GM23338 (cell line): ENCODE measurements around the gene SORT1. TPM values are rescaled to one million over a fixed set of nuclear protein-coding genes. Genes with fewer than 3 reads are reported as not detected.

ENCODE experiments used
- ATAC-seq: fragments of 200-7000 bp; cut with Tn5 transposase; 3 replicates; pipeline ENCODE4 v1.9.1; 2020
- DNase-seq: peaks from one replicate; pipeline ENCODE4 v3.0.0-alpha.2; 2015; ENCODE audit warnings: low spot score
- H2AFZ ChIP-seq: fragments of 200-600 bp; sonication (generic); 2 replicates; pipeline ENCODE4 v1.8.0; 2016; ENCODE audit warnings: antibody characterized with exemption, mild to moderate bottlenecking, moderate library complexity
- H3F3A ChIP-seq: fragments of 200-600 bp; sonication (generic); replicated peaks from 2 replicates; pipeline ENCODE4 v1.8.0; 2017; ENCODE audit warnings: antibody characterized with exemption, mixed run types, low read depth
- H3K27ac ChIP-seq: fragments of 200-600 bp; sonication (generic); 2 replicates; pipeline ENCODE4 v1.6.1; 2016; ENCODE audit warnings: low read depth
- H3K27me3 ChIP-seq: fragments of 200-600 bp; sonication (generic); 2 replicates; pipeline ENCODE4 v1.8.0; 2016; ENCODE audit warnings: mild to moderate bottlenecking, mixed run types, moderate library complexity; ENCODE audit not compliant: insufficient read depth
- H3K36me3 ChIP-seq: fragments of 200-600 bp; sonication (generic); 2 replicates; pipeline ENCODE4 v1.8.0; 2016; ENCODE audit warnings: mild to moderate bottlenecking; ENCODE audit not compliant: insufficient read depth
- H3K4me1 ChIP-seq: fragments of 200-600 bp; sonication (generic); 2 replicates; pipeline ENCODE4 v1.8.0; 2016; ENCODE audit warnings: mild to moderate bottlenecking, moderate library complexity; ENCODE audit not compliant: insufficient read depth
- H3K4me2 ChIP-seq: fragments of 200-600 bp; sonication (generic); 2 replicates; pipeline ENCODE4 v1.7.1; 2017; ENCODE audit warnings: mixed run types
- H3K4me3 ChIP-seq: fragments of 200-600 bp; sonication (generic); 2 replicates; pipeline ENCODE4 v1.6.1; 2016; ENCODE audit warnings: mixed run types
- H3K79me2 ChIP-seq: fragments of 200-600 bp; sonication (generic); replicated peaks from 2 replicates; pipeline ENCODE4 v1.8.0; 2017; ENCODE audit warnings: mild to moderate bottlenecking; ENCODE audit not compliant: insufficient read depth
- H3K9me2 ChIP-seq: fragments of 200-600 bp; sonication (generic); 2 replicates; pipeline ENCODE4 v1.8.0; 2017; ENCODE audit not compliant: insufficient read depth
- H4K20me1 ChIP-seq: fragments of 200-600 bp; sonication (generic); replicated peaks from 2 replicates; pipeline ENCODE4 v1.8.0; 2017; ENCODE audit warnings: mild to moderate bottlenecking; ENCODE audit not compliant: insufficient read depth
- H3K27ac Mint-ChIP-seq: 2 replicates; pipeline ENCODE4 v1.8.0; 2020; ENCODE audit warnings: inconsistent platforms, mild to moderate bottlenecking, moderate library complexity, mixed read lengths
- H3K27me3 Mint-ChIP-seq: 3 replicates; pipeline ENCODE4 v1.8.0; 2022; ENCODE audit warnings: low read depth, mild to moderate bottlenecking, moderate library complexity, mixed read lengths, inconsistent platforms; ENCODE audit not compliant: insufficient read depth, poor library complexity
- H3K36me3 Mint-ChIP-seq: 3 replicates; pipeline ENCODE4 v1.8.0; 2021; ENCODE audit warnings: low read depth, mild to moderate bottlenecking, inconsistent platforms, moderate library complexity, mixed read lengths
- H3K4me1 Mint-ChIP-seq: 3 replicates; pipeline ENCODE4 v1.8.0; 2020; ENCODE audit warnings: mild to moderate bottlenecking, inconsistent platforms, mixed read lengths
- H3K4me3 Mint-ChIP-seq: 3 replicates; pipeline ENCODE4 v1.8.0; 2021; ENCODE audit warnings: moderate library complexity, mild to moderate bottlenecking, inconsistent platforms, mixed read lengths
- H3K9me3 Mint-ChIP-seq: 3 replicates; pipeline ENCODE4 v1.8.0; 2020; ENCODE audit warnings: moderate library complexity, mild to moderate bottlenecking, inconsistent platforms, mixed read lengths
- CREB1 ChIP-seq: fragments of 250-450 bp; sonication (Bioruptor Pico); IDR thresholded peaks from 2 replicates; pipeline ENCODE4 v1.5.0; 2020; ENCODE audit warnings: low read depth, mild to moderate bottlenecking, moderate library complexity
- EZH2 ChIP-seq: fragments of 200-600 bp; sonication (generic); IDR thresholded peaks from one replicate; pipeline ENCODE4 v1.8.0; 2017; ENCODE audit warnings: antibody characterized with exemption, mild to moderate bottlenecking, low read depth; ENCODE audit not compliant: unreplicated experiment
- EZH2phosphoT487 ChIP-seq: fragments of 200-600 bp; sonication (generic); IDR thresholded peaks from one replicate; pipeline ENCODE4 v1.8.1; 2018; ENCODE audit warnings: antibody characterized with exemption; ENCODE audit not compliant: unreplicated experiment
- JUNB ChIP-seq: IDR thresholded peaks from one replicate; pipeline ENCODE4 v1.6.1; 2016; ENCODE audit warnings: antibody characterized with exemption; ENCODE audit not compliant: unreplicated experiment
- NANOG ChIP-seq: IDR thresholded peaks from 2 replicates; pipeline ENCODE4 v1.6.1; 2016; ENCODE audit warnings: antibody characterized with exemption, borderline replicate concordance
- POLR2AphosphoS5 ChIP-seq: IDR thresholded peaks from 2 replicates; pipeline ENCODE4 v1.6.1; 2016; ENCODE audit warnings: antibody characterized with exemption, low read depth
- ZNF114 ChIP-seq: fragments of 250-450 bp; sonication (Bioruptor Pico); IDR thresholded peaks from 2 replicates; pipeline ENCODE4 v1.5.0; 2020; ENCODE audit warnings: mild to moderate bottlenecking, moderate library complexity
- ZNF331 ChIP-seq: fragments of 250-450 bp; sonication (Bioruptor Pico); IDR thresholded peaks from 2 replicates; pipeline ENCODE4 v1.5.0; 2020; ENCODE audit warnings: low read depth, mild to moderate bottlenecking, moderate library complexity
- polyA plus RNA-seq: library from polyadenylated mRNA; unstranded; fragments of >200 nt; fragmentation: Nextera tagmentation; extraction: Ambion mirVana; gene quantifications from 2 replicates; pipeline ENCODE4 v1.2.1, GENCODE V29; 2016
- total RNA-seq: library from RNA; depleted of rRNA; stranded (reverse); fragments of >200 nt; shearing (Covaris generic); gene quantifications from 2 replicates; pipeline ENCODE4 v1.2.3, GENCODE V29; 2014
- TF ChIP-seq, protein P1 (sequence below): IDR thresholded peaks from 2 replicates; pipeline ENCODE4 v1.6.1; 2016; ENCODE audit warnings: antibody characterized with exemption
- TF ChIP-seq, protein P2 (sequence below): IDR thresholded peaks from one replicate; pipeline ENCODE4 v1.6.1; 2018; ENCODE audit warnings: antibody characterized with exemption; ENCODE audit not compliant: unreplicated experiment
- TF ChIP-seq, protein P3 (sequence below): fragments of 250-450 bp; sonication (Bioruptor Pico); IDR thresholded peaks from 2 replicates; pipeline ENCODE4 v1.5.0; 2020; ENCODE audit warnings: mild to moderate bottlenecking, moderate library complexity

SORT1 gene
- total and polyA plus RNA-seq, 2 experiments from 2014 or later, result 10.9 to 55.4 TPM

DNA sequence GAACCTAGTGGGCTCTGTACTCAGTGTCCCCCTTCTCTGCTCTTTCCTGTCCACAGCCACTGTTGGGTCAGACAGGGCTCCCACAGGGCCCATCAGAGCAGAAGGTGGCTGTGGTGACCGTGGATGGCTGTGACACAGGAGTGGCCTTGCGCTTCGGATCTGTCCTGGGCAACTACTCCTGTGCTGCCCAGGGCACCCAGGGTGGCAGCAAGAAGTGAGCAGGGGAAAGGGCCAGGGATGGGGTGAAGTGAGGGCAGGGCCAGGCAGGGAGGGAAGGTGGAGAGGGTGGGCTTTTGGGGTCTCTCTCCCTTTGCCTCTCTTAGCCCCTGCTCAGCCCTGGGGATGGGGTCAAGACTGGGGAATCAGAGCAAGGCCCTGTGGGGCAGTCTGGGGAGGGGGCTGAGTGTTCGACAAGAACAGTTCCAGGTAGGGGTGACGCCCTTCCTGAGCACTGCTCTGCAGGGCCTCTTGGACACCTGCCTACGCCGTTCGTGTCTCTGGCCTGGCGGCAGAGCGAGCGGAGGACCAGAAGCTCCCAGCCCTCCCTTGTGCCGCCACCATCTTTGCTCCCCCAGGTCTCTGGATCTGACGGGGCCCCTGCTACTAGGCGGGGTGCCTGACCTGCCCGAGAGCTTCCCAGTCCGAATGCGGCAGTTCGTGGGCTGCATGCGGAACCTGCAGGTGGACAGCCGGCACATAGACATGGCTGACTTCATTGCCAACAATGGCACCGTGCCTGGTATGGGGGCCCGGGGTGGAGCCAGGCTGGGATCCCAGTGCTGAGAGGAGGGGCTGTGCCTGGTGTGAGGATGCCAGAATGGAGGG, 135.3 kb downstream of the SORT1 start:
- Mint-ChIP-seq H3K27ac (no peak overlapping the region), H3K4me3 (no peak overlapping the region)
- H3K4me3 ChIP-seq, result no peak overlapping the region

More for the DNA sequence above, 135.3 kb downstream of the SORT1 start:
- ATAC-seq (no peak), DNase-seq (no peak)
- H3K4me2 ChIP-seq, result no peak overlapping the region
- H3K4me1 Mint-ChIP-seq, result peaks cover 22% of the 10 kb centered on the region
- H3K36me3 ChIP-seq, result no peaks in the 10 kb centered on the region; the same call in 1 of the 2 replicates
- H3K79me2 ChIP-seq, result no peaks in the 10 kb centered on the region
- no peaks in the 10 kb centered on the region; the same call in 1 of the 2 replicates for H3K4me1 ChIP-seq
- TF ChIP-seq ZNF331, result no peak
- TF ChIP-seq POLR2AphosphoS5, result no peak
- TF ChIP-seq NANOG, result no peak
- TF ChIP-seq, protein P1, sequence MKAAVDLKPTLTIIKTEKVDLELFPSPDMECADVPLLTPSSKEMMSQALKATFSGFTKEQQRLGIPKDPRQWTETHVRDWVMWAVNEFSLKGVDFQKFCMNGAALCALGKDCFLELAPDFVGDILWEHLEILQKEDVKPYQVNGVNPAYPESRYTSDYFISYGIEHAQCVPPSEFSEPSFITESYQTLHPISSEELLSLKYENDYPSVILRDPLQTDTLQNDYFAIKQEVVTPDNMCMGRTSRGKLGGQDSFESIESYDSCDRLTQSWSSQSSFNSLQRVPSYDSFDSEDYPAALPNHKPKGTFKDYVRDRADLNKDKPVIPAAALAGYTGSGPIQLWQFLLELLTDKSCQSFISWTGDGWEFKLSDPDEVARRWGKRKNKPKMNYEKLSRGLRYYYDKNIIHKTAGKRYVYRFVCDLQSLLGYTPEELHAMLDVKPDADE, result no peak
- TF ChIP-seq, protein P2, sequence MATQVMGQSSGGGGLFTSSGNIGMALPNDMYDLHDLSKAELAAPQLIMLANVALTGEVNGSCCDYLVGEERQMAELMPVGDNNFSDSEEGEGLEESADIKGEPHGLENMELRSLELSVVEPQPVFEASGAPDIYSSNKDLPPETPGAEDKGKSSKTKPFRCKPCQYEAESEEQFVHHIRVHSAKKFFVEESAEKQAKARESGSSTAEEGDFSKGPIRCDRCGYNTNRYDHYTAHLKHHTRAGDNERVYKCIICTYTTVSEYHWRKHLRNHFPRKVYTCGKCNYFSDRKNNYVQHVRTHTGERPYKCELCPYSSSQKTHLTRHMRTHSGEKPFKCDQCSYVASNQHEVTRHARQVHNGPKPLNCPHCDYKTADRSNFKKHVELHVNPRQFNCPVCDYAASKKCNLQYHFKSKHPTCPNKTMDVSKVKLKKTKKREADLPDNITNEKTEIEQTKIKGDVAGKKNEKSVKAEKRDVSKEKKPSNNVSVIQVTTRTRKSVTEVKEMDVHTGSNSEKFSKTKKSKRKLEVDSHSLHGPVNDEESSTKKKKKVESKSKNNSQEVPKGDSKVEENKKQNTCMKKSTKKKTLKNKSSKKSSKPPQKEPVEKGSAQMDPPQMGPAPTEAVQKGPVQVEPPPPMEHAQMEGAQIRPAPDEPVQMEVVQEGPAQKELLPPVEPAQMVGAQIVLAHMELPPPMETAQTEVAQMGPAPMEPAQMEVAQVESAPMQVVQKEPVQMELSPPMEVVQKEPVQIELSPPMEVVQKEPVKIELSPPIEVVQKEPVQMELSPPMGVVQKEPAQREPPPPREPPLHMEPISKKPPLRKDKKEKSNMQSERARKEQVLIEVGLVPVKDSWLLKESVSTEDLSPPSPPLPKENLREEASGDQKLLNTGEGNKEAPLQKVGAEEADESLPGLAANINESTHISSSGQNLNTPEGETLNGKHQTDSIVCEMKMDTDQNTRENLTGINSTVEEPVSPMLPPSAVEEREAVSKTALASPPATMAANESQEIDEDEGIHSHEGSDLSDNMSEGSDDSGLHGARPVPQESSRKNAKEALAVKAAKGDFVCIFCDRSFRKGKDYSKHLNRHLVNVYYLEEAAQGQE, result no peak
- no peak for TF ChIP-seq EZH2
- TF ChIP-seq CREB1 (CRISPR knock-in tag), result no peak
- no peak for TF ChIP-seq JUNB
- TF ChIP-seq, protein P3, sequence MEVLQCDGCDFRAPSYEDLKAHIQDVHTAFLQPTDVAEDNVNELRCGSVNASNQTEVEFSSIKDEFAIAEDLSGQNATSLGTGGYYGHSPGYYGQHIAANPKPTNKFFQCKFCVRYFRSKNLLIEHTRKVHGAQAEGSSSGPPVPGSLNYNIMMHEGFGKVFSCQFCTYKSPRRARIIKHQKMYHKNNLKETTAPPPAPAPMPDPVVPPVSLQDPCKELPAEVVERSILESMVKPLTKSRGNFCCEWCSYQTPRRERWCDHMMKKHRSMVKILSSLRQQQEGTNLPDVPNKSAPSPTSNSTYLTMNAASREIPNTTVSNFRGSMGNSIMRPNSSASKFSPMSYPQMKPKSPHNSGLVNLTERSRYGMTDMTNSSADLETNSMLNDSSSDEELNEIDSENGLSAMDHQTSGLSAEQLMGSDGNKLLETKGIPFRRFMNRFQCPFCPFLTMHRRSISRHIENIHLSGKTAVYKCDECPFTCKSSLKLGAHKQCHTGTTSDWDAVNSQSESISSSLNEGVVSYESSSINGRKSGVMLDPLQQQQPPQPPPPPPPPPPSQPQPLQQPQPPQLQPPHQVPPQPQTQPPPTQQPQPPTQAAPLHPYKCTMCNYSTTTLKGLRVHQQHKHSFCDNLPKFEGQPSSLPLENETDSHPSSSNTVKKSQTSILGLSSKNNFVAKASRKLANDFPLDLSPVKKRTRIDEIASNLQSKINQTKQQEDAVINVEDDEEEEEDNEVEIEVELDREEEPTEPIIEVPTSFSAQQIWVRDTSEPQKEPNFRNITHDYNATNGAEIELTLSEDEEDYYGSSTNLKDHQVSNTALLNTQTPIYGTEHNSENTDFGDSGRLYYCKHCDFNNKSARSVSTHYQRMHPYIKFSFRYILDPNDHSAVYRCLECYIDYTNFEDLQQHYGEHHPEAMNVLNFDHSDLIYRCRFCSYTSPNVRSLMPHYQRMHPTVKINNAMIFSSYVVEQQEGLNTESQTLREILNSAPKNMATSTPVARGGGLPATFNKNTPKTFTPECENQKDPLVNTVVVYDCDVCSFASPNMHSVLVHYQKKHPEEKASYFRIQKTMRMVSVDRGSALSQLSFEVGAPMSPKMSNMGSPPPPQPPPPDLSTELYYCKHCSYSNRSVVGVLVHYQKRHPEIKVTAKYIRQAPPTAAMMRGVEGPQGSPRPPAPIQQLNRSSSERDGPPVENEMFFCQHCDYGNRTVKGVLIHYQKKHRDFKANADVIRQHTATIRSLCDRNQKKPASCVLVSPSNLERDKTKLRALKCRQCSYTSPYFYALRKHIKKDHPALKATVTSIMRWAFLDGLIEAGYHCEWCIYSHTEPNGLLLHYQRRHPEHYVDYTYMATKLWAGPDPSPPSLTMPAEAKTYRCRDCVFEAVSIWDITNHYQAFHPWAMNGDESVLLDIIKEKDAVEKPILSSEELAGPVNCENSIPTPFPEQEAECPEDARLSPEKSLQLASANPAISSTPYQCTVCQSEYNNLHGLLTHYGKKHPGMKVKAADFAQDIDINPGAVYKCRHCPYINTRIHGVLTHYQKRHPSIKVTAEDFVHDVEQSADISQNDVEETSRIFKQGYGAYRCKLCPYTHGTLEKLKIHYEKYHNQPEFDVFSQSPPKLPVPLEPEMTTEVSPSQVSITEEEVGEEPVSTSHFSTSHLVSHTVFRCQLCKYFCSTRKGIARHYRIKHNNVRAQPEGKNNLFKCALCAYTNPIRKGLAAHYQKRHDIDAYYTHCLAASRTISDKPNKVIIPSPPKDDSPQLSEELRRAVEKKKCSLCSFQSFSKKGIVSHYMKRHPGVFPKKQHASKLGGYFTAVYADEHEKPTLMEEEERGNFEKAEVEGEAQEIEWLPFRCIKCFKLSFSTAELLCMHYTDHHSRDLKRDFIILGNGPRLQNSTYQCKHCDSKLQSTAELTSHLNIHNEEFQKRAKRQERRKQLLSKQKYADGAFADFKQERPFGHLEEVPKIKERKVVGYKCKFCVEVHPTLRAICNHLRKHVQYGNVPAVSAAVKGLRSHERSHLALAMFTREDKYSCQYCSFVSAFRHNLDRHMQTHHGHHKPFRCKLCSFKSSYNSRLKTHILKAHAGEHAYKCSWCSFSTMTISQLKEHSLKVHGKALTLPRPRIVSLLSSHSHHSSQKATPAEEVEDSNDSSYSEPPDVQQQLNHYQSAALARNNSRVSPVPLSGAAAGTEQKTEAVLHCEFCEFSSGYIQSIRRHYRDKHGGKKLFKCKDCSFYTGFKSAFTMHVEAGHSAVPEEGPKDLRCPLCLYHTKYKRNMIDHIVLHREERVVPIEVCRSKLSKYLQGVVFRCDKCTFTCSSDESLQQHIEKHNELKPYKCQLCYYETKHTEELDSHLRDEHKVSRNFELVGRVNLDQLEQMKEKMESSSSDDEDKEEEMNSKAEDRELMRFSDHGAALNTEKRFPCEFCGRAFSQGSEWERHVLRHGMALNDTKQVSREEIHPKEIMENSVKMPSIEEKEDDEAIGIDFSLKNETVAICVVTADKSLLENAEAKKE, result no peak
- no peak for TF ChIP-seq ZNF114 (CRISPR knock-in tag)
- TF ChIP-seq EZH2phosphoT487, result no peak
- H2AFZ ChIP-seq, result no peak overlapping the region
- H3F3A ChIP-seq, result 0 out of 2 replicates have a peak, but pooled peaks cover 5% of the 10 kb centered on the region
- H3K27me3 Mint-ChIP-seq, result peaks cover 10% of the 10 kb centered on the region
- peaks cover 3% of the 10 kb centered on the region; the same call in 2 of the 3 replicates for H3K36me3 Mint-ChIP-seq
- no peaks in the 10 kb centered on the region for H3K9me2 ChIP-seq
- no peaks in the 10 kb centered on the region; the same call in 1 of the 3 replicates for H3K9me3 Mint-ChIP-seq
- H3K27ac ChIP-seq, result no peak overlapping the region
- no peaks in the 10 kb centered on the region for H3K27me3 ChIP-seq
- no peaks in the 10 kb centered on the region for H4K20me1 ChIP-seq
